GM19239 (cell line): Measurements from ENCODE around the gene LTBP1.
"Not testable (repeated sequence)": the region's sequence is repeated elsewhere in the genome, so short reads cannot be mapped to it uniquely, and the experiment has no call there.

Experiments
- DNase-seq: peaks from one replicate; pipeline ENCODE4 v3.0.0; 2011; ENCODE audit warnings: low spot score; ENCODE audit not compliant: insufficient read length
- FAIRE-seq: peaks from 2 replicates; lab custom pipeline; 2011; peaks lifted over from hg19 to GRCh38; lab: Jason Lieb, UNC

The LTBP1 gene

GRCh38 chr2:33168922-33169321 is 222.2 kb downstream of the LTBP1 start:
- FAIRE-seq (no peak), DNase-seq (no peak)

GRCh38 chr2:33170251-33170650 is 223.5 kb downstream of the LTBP1 start:
- DNase-seq, FAIRE-seq: not testable (repeated sequence)

GRCh38 chr2:33177627-33178026 is 230.9 kb downstream of the LTBP1 start:
- FAIRE-seq (no peak), DNase-seq (no peak)

- DNase-seq (no peak), FAIRE-seq (no peak)
Measured at GRCh38 chr2:33178209-33178608, 231.5 kb downstream of the LTBP1 start.

- DNase-seq = no peak
- no peak for FAIRE-seq
Measured at GRCh38 chr2:33180915-33181314, 234.2 kb downstream of the LTBP1 start.

- no peak for DNase-seq
Measured at GRCh38 chr2:33181466-33181865, 234.7 kb downstream of the LTBP1 start.

GRCh38 chr2:33184041-33184440 is 237.3 kb downstream of the LTBP1 start:
- DNase-seq (no peak), FAIRE-seq (no peak)

More at GRCh38 chr2:33181466-33181865, 234.7 kb downstream of the LTBP1 start:
- no peak for FAIRE-seq

- no peak for FAIRE-seq
- DNase-seq = no peak
Measured at GRCh38 chr2:33186937-33187336, 240.2 kb downstream of the LTBP1 start.

GRCh38 chr2:33188799-33189198 is 242.0 kb downstream of the LTBP1 start:
- FAIRE-seq = no peak

GRCh38 chr2:33190393-33190937 is 243.7 kb downstream of the LTBP1 start:
- no peak for FAIRE-seq

More at GRCh38 chr2:33188799-33189198, 242.0 kb downstream of the LTBP1 start:
- no peak for DNase-seq

GRCh38 chr2:33195891-33196290 is 249.1 kb downstream of the LTBP1 start:
- FAIRE-seq = no peak
- no peak for DNase-seq

More at GRCh38 chr2:33190393-33190937, 243.7 kb downstream of the LTBP1 start:
- DNase-seq = no peak

- DNase-seq (no peak), FAIRE-seq (no peak)
Measured at GRCh38 chr2:33196700-33197099, 249.9 kb downstream of the LTBP1 start.

- FAIRE-seq (no peak), DNase-seq (no peak)
Measured at GRCh38 chr2:33197198-33197938, 250.6 kb downstream of the LTBP1 start.

- no peak for DNase-seq
- no peak for FAIRE-seq
Measured at GRCh38 chr2:33202641-33203522, 256.1 kb downstream of the LTBP1 start.

GRCh38 chr2:33204945-33205344 is 258.2 kb downstream of the LTBP1 start:
- FAIRE-seq (peak; percentile 72), DNase-seq (peak; percentile 10)

- FAIRE-seq (peak; percentile 92), DNase-seq (peak; percentile 36)
Measured at GRCh38 chr2:33205693-33206434, 259.1 kb downstream of the LTBP1 start.

GRCh38 chr2:33207151-33207740 is 260.5 kb downstream of the LTBP1 start:
- DNase-seq (no peak), FAIRE-seq (no peak)

- DNase-seq = no peak
- FAIRE-seq = no peak
Measured at GRCh38 chr2:33208400-33208799, 261.6 kb downstream of the LTBP1 start.

- DNase-seq = no peak
Measured at GRCh38 chr2:33209976-33210375, 263.2 kb downstream of the LTBP1 start.

GRCh38 chr2:33210626-33211025 is 263.9 kb downstream of the LTBP1 start:
- no peak for FAIRE-seq
- DNase-seq = no peak

More at GRCh38 chr2:33209976-33210375, 263.2 kb downstream of the LTBP1 start:
- FAIRE-seq = no peak
